H9 (cell line): ENCODE results near the gene FHOD3. TPM values are rescaled to one million over a fixed set of nuclear protein-coding genes. Genes with fewer than 3 reads are reported as not detected.

Experiments
- DNase-seq: peaks from one replicate; pipeline ENCODE4 v3.0.0-alpha.2; 2017
- H2AFZ ChIP-seq: one replicate; pipeline ENCODE4 v1.6.1; 2013; ENCODE audit warnings: mild to moderate bottlenecking, low read length, control low read depth, moderate library complexity
- H2AK5ac ChIP-seq: 2 replicates; pipeline ENCODE4 v1.6.1; 2013; ENCODE audit warnings: low read length, control low read depth, mixed read lengths; ENCODE audit not compliant: insufficient read length
- H2BK120ac ChIP-seq: one replicate; pipeline ENCODE4 v1.6.1; 2013; ENCODE audit warnings: low read depth, mild to moderate bottlenecking, low read length, control low read depth, inconsistent platforms; ENCODE audit not compliant: poor library complexity, severe bottlenecking
- H2BK12ac ChIP-seq: 2 replicates; pipeline ENCODE4 v1.6.1; 2013; ENCODE audit warnings: low read length, control low read depth, mixed read lengths, low read depth; ENCODE audit not compliant: insufficient read length
- H2BK15ac ChIP-seq: 2 replicates; pipeline ENCODE4 v1.6.1; 2013; ENCODE audit warnings: low read depth, low read length, control low read depth
- H2BK20ac ChIP-seq: one replicate; pipeline ENCODE4 v1.6.1; 2013; ENCODE audit warnings: low read depth, mild to moderate bottlenecking, low read length, control low read depth, inconsistent platforms; ENCODE audit not compliant: poor library complexity, severe bottlenecking
- H2BK5ac ChIP-seq: 2 replicates; pipeline ENCODE4 v1.6.1; 2013; ENCODE audit warnings: low read length, control low read depth, mixed read lengths; ENCODE audit not compliant: insufficient read length
- H3K14ac ChIP-seq: 2 replicates; pipeline ENCODE4 v1.6.1; 2013; ENCODE audit warnings: low read length, control low read depth; ENCODE audit not compliant: insufficient read depth
- H3K18ac ChIP-seq: 2 replicates; pipeline ENCODE4 v1.6.1; 2013; ENCODE audit warnings: low read depth, mild to moderate bottlenecking, mixed read lengths, low read length, control low read depth; ENCODE audit not compliant: insufficient read length
- H3K23ac ChIP-seq: 2 replicates; pipeline ENCODE4 v1.6.1; 2013; ENCODE audit warnings: low read length, control low read depth, mixed read lengths, low read depth; ENCODE audit not compliant: insufficient read length
- H3K23me2 ChIP-seq: 2 replicates; pipeline ENCODE4 v1.6.1; 2013; ENCODE audit warnings: low read depth, mild to moderate bottlenecking, mixed read lengths, low read length, control low read depth; ENCODE audit not compliant: insufficient read length, poor library complexity, severe bottlenecking
- H3K27ac ChIP-seq: 2 replicates; pipeline ENCODE4 v1.5.1; 2013; ENCODE audit warnings: low read length, control low read depth, mixed read lengths, low read depth; ENCODE audit not compliant: insufficient read length
- H3K27me3 ChIP-seq: 2 replicates; pipeline ENCODE4 v1.6.1; 2013; ENCODE audit warnings: low read length, control low read depth, inconsistent platforms; ENCODE audit not compliant: insufficient read depth
- H3K4ac ChIP-seq: 2 replicates; pipeline ENCODE4 v1.6.1; 2013; ENCODE audit warnings: low read depth, mild to moderate bottlenecking, control low read depth, inconsistent platforms, low read length, moderate library complexity
- H3K4me1 ChIP-seq: 2 replicates; pipeline ENCODE4 v1.6.1; 2013; ENCODE audit warnings: low read length, control low read depth, inconsistent platforms; ENCODE audit not compliant: insufficient read depth
- H3K4me2 ChIP-seq: 2 replicates; pipeline ENCODE4 v1.6.1; 2013; ENCODE audit warnings: low read length, control low read depth, mixed read lengths; ENCODE audit not compliant: insufficient read length, insufficient read depth
- H3K56ac ChIP-seq: 2 replicates; pipeline ENCODE4 v1.6.1; 2013; ENCODE audit warnings: low read depth, mild to moderate bottlenecking, mixed read lengths, low read length, control low read depth; ENCODE audit not compliant: insufficient read length
- H3K79me1 ChIP-seq: 2 replicates; pipeline ENCODE4 v1.6.1; 2013; ENCODE audit warnings: low read depth, mild to moderate bottlenecking, moderate library complexity, low read length, control low read depth, inconsistent platforms; ENCODE audit not compliant: insufficient read depth, poor library complexity, severe bottlenecking
- H3K79me2 ChIP-seq: 2 replicates; pipeline ENCODE4 v1.6.1; 2013; ENCODE audit warnings: low read length, control low read depth, inconsistent platforms; ENCODE audit not compliant: insufficient read depth
- H3K9ac ChIP-seq: 2 replicates; pipeline ENCODE4 v1.6.1; 2013; ENCODE audit warnings: low read length, control low read depth, mixed read lengths; ENCODE audit not compliant: insufficient read length; ENCODE audit errors: extremely low read depth
- H3K9me3 ChIP-seq: one replicate; pipeline ENCODE4 v1.6.1; 2013; ENCODE audit warnings: low read depth, low read length, inconsistent platforms; ENCODE audit not compliant: control insufficient read depth
- H3T11ph ChIP-seq: one replicate; pipeline ENCODE4 v1.6.1; 2013; ENCODE audit warnings: mild to moderate bottlenecking, low read length, control low read depth, inconsistent platforms
- H4K20me1 ChIP-seq: one replicate; pipeline ENCODE4 v1.6.1; 2013; ENCODE audit not compliant: control insufficient read depth, insufficient read length, insufficient read depth
- H4K5ac ChIP-seq: 2 replicates; pipeline ENCODE4 v1.6.1; 2013; ENCODE audit warnings: low read depth, mild to moderate bottlenecking, mixed read lengths, low read length, control low read depth; ENCODE audit not compliant: insufficient read length
- H4K8ac ChIP-seq: replicated peaks from 2 replicates; pipeline ENCODE4 v1.6.1; 2013; ENCODE audit warnings: low read length, control low read depth, mixed read lengths, low read depth; ENCODE audit not compliant: insufficient read length
- H4K91ac ChIP-seq: 2 replicates; pipeline ENCODE4 v1.6.1; 2013; ENCODE audit warnings: low read depth, mild to moderate bottlenecking, moderate library complexity, mixed read lengths, low read length, control low read depth; ENCODE audit not compliant: insufficient read length
- H3K27ac Mint-ChIP-seq, 3 experiments: 2 replicates in 2 of 3; 3 replicates in 1 of 3; pipeline ENCODE4 v1.8.0; 2020 to 2021; ENCODE audit warnings: mixed read lengths in 3 of 3, mild to moderate bottlenecking in 1 of 3, moderate library complexity in 1 of 3
- H3K27me3 Mint-ChIP-seq: 2 replicates; pipeline ENCODE4 v1.8.0; 2021; ENCODE audit warnings: low read depth, mild to moderate bottlenecking, moderate library complexity, mixed read lengths
- H3K36me3 Mint-ChIP-seq, 3 experiments: 2 replicates in 2 of 3; 3 replicates in 1 of 3; pipeline ENCODE4 v1.8.0; 2020 to 2021; ENCODE audit warnings: low read depth in 3 of 3, mixed read lengths in 3 of 3; ENCODE audit not compliant: insufficient read depth in 1 of 3
- H3K4me1 Mint-ChIP-seq, 2 experiments: 2 replicates each; pipeline ENCODE4 v1.8.0; 2020; ENCODE audit warnings: mixed read lengths in 2 of 2
- H3K4me3 Mint-ChIP-seq, 2 experiments: 2 replicates in 1 of 2; 3 replicates in 1 of 2; pipeline ENCODE4 v1.8.0; 2020 to 2021; ENCODE audit warnings: mild to moderate bottlenecking in 2 of 2, mixed read lengths in 2 of 2, moderate library complexity in 1 of 2
- H3K9me3 Mint-ChIP-seq, 2 experiments: 2 replicates in 1 of 2; 3 replicates in 1 of 2; pipeline ENCODE4 v1.8.0; 2020; ENCODE audit warnings: mild to moderate bottlenecking in 2 of 2, mixed read lengths in 2 of 2, moderate library complexity in 1 of 2
- WGBS: extraction: QIAGEN DNeasy Blood & Tissue Kit; methylation state at CpG from one replicate; pipeline ENCODE4 v1.1.7; 2013; ENCODE audit warnings: missing lambda C conversion rate, low lambda C conversion rate, mixed read lengths; ENCODE audit not compliant: insufficient read length; ENCODE audit errors: extremely low coverage; 5-methylcytosine and 5-hydroxymethylcytosine counted together
- total RNA-seq: library from RNA; stranded (reverse); gene quantifications from 2 replicates; pipeline ENCODE4 v1.2.1, GENCODE V29; 2021
- TF ChIP-seq, protein P1 (sequence below): fragments of 200-600 bp; sonication (generic); conservative IDR thresholded peaks from 3 replicates; pipeline ENCODE4 v1.8.0; 2021; ENCODE audit warnings: antibody characterized with exemption, mild to moderate bottlenecking

Gene FHOD3
- total RNA-seq, 1 experiment from 2014 or later = 8.0 TPM

GRCh38 chr18:36300211-36300610 is 2.7 kb downstream of the FHOD3 start:
- H4K20me1 ChIP-seq = no peaks in the 10 kb centered on the region
- Mint-ChIP-seq H3K36me3 (peaks cover 0 to 3% (median 0%) of the 10 kb centered on the region in 3 experiments; a peak in 3 of 7 replicates), H3K27ac (no peak overlapping the region), H3K27me3 (peaks cover 40% of the 10 kb centered on the region), H3K9me3 (no peaks in the 10 kb centered on the region), H3K4me3 (no peak overlapping the region), H3K4me1 (peaks cover 9 to 24% of the 10 kb centered on the region in 2 experiments)
- peaks cover 9% of the 10 kb centered on the region; the same call in 1 of the 2 replicates for H3K27me3 ChIP-seq
- H4K8ac ChIP-seq = no peak overlapping the region
- no peak overlapping the region for H3K14ac ChIP-seq
- no peak overlapping the region for H3K27ac ChIP-seq
- H3K23me2 ChIP-seq = peaks cover 20% of the 10 kb centered on the region
- no peak overlapping the region for H3T11ph ChIP-seq
- H4K91ac ChIP-seq = no peak overlapping the region
- H2AK5ac ChIP-seq = no peak overlapping the region
- no peaks in the 10 kb centered on the region for H3K9me3 ChIP-seq
- no peaks in the 10 kb centered on the region for H3K79me1 ChIP-seq
- H2BK5ac ChIP-seq = no peak overlapping the region
- no peak overlapping the region for H3K23ac ChIP-seq
- no peaks in the 10 kb centered on the region for H3K79me2 ChIP-seq
- H2BK120ac ChIP-seq = no peak overlapping the region
- H3K56ac ChIP-seq = no peak overlapping the region
- no CpG with 5 or more reads among the region's 6 CpGs for WGBS
- H4K5ac ChIP-seq = no peak overlapping the region
- H2BK12ac ChIP-seq = no peak overlapping the region
- no peak overlapping the region for H3K4me2 ChIP-seq
- H3K9ac ChIP-seq = no peak overlapping the region
- no peak overlapping the region for H3K4ac ChIP-seq
- TF ChIP-seq, protein P1, sequence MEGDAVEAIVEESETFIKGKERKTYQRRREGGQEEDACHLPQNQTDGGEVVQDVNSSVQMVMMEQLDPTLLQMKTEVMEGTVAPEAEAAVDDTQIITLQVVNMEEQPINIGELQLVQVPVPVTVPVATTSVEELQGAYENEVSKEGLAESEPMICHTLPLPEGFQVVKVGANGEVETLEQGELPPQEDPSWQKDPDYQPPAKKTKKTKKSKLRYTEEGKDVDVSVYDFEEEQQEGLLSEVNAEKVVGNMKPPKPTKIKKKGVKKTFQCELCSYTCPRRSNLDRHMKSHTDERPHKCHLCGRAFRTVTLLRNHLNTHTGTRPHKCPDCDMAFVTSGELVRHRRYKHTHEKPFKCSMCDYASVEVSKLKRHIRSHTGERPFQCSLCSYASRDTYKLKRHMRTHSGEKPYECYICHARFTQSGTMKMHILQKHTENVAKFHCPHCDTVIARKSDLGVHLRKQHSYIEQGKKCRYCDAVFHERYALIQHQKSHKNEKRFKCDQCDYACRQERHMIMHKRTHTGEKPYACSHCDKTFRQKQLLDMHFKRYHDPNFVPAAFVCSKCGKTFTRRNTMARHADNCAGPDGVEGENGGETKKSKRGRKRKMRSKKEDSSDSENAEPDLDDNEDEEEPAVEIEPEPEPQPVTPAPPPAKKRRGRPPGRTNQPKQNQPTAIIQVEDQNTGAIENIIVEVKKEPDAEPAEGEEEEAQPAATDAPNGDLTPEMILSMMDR = no peak
- no peak overlapping the region for H2AFZ ChIP-seq
- no peaks in the 10 kb centered on the region for H3K4me1 ChIP-seq
- no peak overlapping the region for H2BK15ac ChIP-seq
- H3K18ac ChIP-seq = no peak overlapping the region
- H2BK20ac ChIP-seq = no peak overlapping the region
- no peak for DNase-seq
